Thyroid gland (tissue), 4 donors: ENCODE data around the gene FAM118B.

Source experiments
- CTCF ChIP-seq, 6 experiments: fragments of 200-600 bp in 3 of 6; fragments of 450-650 bp in 3 of 6; sonication (generic) in 3 of 6; IDR thresholded peaks; one replicate each; pipeline ENCODE4 v1.5.1; 2016 to 2019; ENCODE audit warnings: antibody characterized with exemption in 6 of 6, mild to moderate bottlenecking in 2 of 6, inconsistent platforms in 1 of 6, moderate library complexity in 1 of 6
- POLR2A ChIP-seq, 2 donors: fragments of 450-650 bp; IDR thresholded peaks; one replicate each; pipeline ENCODE4 v1.6.1; 2017; ENCODE audit warnings: antibody characterized with exemption in 2 of 2, mild to moderate bottlenecking in 2 of 2, moderate library complexity in 1 of 2

- TF ChIP-seq CTCF (IDR thresholded peaks at IDR 0.05) (no peak), POLR2A (IDR thresholded peaks at IDR 0.05) (no peak)
Observed at GRCh38 chr11:126165757-126166156, 45.8 kb upstream of the FAM118B start.
